Measurements from ENCODE around the gene INSYN2B. TPM values are rescaled to one million over a fixed set of nuclear protein-coding genes. Genes with fewer than 3 reads are reported as not detected.

The INSYN2B gene
- total and polyA plus RNA-seq, 2 of the 8 experiments (the other 6 are each of a cell fraction or from before 2014, with no cell fraction given) = not detected

DNA sequence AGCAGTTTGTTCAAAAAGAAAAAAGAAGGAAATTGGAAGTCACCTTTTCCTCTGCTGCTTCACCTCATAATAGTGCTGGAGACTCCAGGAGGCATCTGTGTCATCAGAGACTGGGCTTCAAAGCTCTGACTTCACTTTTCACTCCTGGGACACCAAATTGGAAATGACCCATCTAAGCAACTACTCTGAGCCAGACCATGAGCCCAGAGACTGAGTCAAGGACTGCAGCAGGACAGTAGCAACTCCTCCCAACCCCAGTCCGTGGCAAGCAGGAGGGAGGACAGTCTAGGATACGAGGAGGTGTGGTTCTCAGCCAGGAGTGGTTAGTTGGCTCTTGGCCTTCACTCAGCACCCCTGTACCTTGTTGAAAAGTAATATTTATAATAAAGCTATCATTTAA is 131.5 kb downstream of the INSYN2B start:
- Histone ChIP-seq H3K56ac (replicated peaks; ENCODE audit: insufficient read length, low read depth, low read length) (no peak overlapping the region), H2BK20ac (ENCODE audit: low read length) (no peak overlapping the region), H2AK5ac (ENCODE audit: low read depth, low read length) (no peak overlapping the region), H3K79me2 (ENCODE audit: control insufficient read depth in 1 of 2, insufficient read depth in 2 of 2, low read length in 2 of 2) (no peaks in the 10 kb centered on the region), H3K4me3 (ENCODE audit: extremely low read depth in 1 of 4, insufficient read depth in 2 of 4, low read depth in 3 of 4, low read length in 4 of 4) (no peak overlapping the region), H2BK5ac (ENCODE audit: low read depth, low read length) (no peak overlapping the region), H3K4me1 (replicated peaks in 1 of 4; ENCODE audit: control insufficient read depth in 3 of 4, insufficient read depth in 4 of 4, low read length in 3 of 4) (no peaks in the 10 kb centered on the region), H3K23me2 (ENCODE audit: low read depth, low read length) (no peaks in the 10 kb centered on the region), H3K27ac (ENCODE audit: low read depth, low read length) (no peak overlapping the region), H4K20me1 (replicated peaks in 1 of 2; ENCODE audit: control insufficient read depth in 1 of 2, insufficient read depth in 2 of 2, low read length in 2 of 2) (no peaks in the 10 kb centered on the region), H2BK120ac (replicated peaks; ENCODE audit: low read depth, low read length) (no peak overlapping the region), H3K4me2 (ENCODE audit: insufficient read depth in 1 of 2, low read depth in 2 of 2, low read length in 2 of 2) (no peak overlapping the region), H3K9ac (replicated peaks in 1 of 4; ENCODE audit: extremely low read depth in 1 of 4, low read depth in 3 of 4, low read length in 3 of 4) (no peak overlapping the region), H2BK12ac (ENCODE audit: low read depth, low read length) (no peak overlapping the region), H3K36me3 (ENCODE audit: control insufficient read depth in 2 of 4, insufficient read depth in 4 of 4, low read length in 3 of 4) (no peaks in the 10 kb centered on the region; a peak in 1 of 8 replicates), H3K4ac (replicated peaks; ENCODE audit: insufficient read length, low read depth, low read length) (no peak overlapping the region), H3K9me3 (ENCODE audit: insufficient read depth in 2 of 2, low read depth in 1 of 2, low read length in 1 of 2) (peaks cover 4 to 13% of the 10 kb centered on the region in 2 experiments; a peak in 3 of 4 replicates), H3K14ac (ENCODE audit: insufficient read length) (no peak overlapping the region), H3K18ac (ENCODE audit: extremely low read depth, low read length) (no peak overlapping the region), H3K27me3 (replicated peaks in 1 of 4; ENCODE audit: control insufficient read depth in 3 of 4, extremely low read depth in 1 of 4, insufficient read depth in 3 of 4, low read length in 3 of 4) (no peaks in the 10 kb centered on the region), H4K8ac (ENCODE audit: extremely low read depth, insufficient read depth, low read length) (no peak overlapping the region), H4K91ac (replicated peaks; ENCODE audit: insufficient read length, low read length) (no peak overlapping the region), H4K5ac (ENCODE audit: insufficient read length, low read depth, low read length) (no peak overlapping the region), H2BK15ac (ENCODE audit: low read length) (no peak overlapping the region), H3K23ac (ENCODE audit: insufficient read length) (no peak overlapping the region), H2AFZ (ENCODE audit: low read length) (no peak overlapping the region), H3K79me1 (ENCODE audit: low read depth, low read length) (no peaks in the 10 kb centered on the region)
- no peak for FAIRE-seq
- DNase-seq (ENCODE audit: low read depth in 1 of 2, low spot score in 2 of 2) = no peak
- CTCF ChIA-PET (ENCODE audit: partially characterized antibody) = interaction anchor here (1.6 kb wide), 1 partner anchor 53 kb away, joined by 4 read pairs; no protein-coding TSS in a partner anchor
- 96% methylated on average over 2 of the region's 2 CpGs; no CpG with 5 or more reads in 1 of the 2 experiments for WGBS, 2 experiments (ENCODE audit: extremely low coverage in 1 of 2, insufficient coverage in 1 of 2, insufficient read length in 1 of 2, insufficient replicate concordance in 2 of 2, low coverage in 1 of 2, low lambda C conversion rate in 2 of 2, missing lambda C conversion rate in 1 of 2)
- no peak for TF ChIP-seq EP300 (IDR thresholded peaks at IDR 0.05; ENCODE audit: borderline replicate concordance in 1 of 2, low read depth in 2 of 2, low read length in 2 of 2)
- TF ChIP-seq JUN (IDR thresholded peaks at IDR 0.05; ENCODE audit: low read depth, low read length) = no peak
- TF ChIP-seq ZNF274 (IDR thresholded peaks at IDR 0.05; ENCODE audit: borderline replicate concordance, extremely low read depth, low read length) = no peak
- TF ChIP-seq KDM5A (IDR thresholded peaks at IDR 0.05; ENCODE audit: low read length) = no peak
- TF ChIP-seq GABPA (IDR thresholded peaks at IDR 0.05; ENCODE audit: borderline replicate concordance, insufficient read depth, low read length) = no peak
- no peak for TF ChIP-seq PHF8 (conservative IDR thresholded peaks at IDR 0.05; ENCODE audit: low read depth, low read length)
- TF ChIP-seq, protein P1, sequence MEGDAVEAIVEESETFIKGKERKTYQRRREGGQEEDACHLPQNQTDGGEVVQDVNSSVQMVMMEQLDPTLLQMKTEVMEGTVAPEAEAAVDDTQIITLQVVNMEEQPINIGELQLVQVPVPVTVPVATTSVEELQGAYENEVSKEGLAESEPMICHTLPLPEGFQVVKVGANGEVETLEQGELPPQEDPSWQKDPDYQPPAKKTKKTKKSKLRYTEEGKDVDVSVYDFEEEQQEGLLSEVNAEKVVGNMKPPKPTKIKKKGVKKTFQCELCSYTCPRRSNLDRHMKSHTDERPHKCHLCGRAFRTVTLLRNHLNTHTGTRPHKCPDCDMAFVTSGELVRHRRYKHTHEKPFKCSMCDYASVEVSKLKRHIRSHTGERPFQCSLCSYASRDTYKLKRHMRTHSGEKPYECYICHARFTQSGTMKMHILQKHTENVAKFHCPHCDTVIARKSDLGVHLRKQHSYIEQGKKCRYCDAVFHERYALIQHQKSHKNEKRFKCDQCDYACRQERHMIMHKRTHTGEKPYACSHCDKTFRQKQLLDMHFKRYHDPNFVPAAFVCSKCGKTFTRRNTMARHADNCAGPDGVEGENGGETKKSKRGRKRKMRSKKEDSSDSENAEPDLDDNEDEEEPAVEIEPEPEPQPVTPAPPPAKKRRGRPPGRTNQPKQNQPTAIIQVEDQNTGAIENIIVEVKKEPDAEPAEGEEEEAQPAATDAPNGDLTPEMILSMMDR (IDR thresholded peaks at IDR 0.05; ENCODE audit: control extremely low read depth in 1 of 3, insufficient read depth in 1 of 3, low read depth in 1 of 3, low read length in 3 of 3) = no peak
- TF ChIP-seq TEAD4 (IDR thresholded peaks at IDR 0.05; ENCODE audit: low read depth, low read length) = no peak
- no peak for TF ChIP-seq TCF12 (IDR thresholded peaks at IDR 0.05; ENCODE audit: low read depth, low read length)
- POLR2A ChIA-PET (ENCODE audit: partially characterized antibody) = no interaction called here
